Activated CD8-positive, alpha-beta memory T cell treated with anti-CD3 and anti-CD28 coated beads for 1 hour (primary cell): ENCODE measurements around the gene OR5K3.
"Not testable (repeated sequence)": the region's sequence is repeated elsewhere in the genome, so short reads cannot be mapped to it uniquely, and the experiment has no call there.

ENCODE experiments used
- DNase-seq, 2 donors: peaks; one replicate each; pipeline ENCODE4 v3.0.0-alpha.2; 2020; ENCODE audit warnings: low read depth in 1 of 2; ENCODE audit errors: extremely low read depth in 1 of 2

OR5K3 gene, protein sequence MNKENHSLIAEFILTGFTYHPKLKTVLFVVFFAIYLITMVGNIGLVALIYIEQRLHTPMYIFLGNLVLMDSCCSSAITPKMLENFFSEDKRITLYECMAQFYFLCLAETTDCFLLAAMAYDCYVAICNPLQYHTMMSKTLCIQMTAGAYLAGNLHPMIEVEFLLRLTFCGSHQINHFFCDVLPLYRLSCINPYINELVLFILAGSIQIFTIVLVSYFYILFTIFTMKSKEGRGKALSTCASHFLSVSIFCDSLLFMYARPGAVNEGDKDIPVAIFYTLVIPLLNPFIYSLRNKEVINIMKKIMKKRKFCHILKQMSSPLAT

DNA sequence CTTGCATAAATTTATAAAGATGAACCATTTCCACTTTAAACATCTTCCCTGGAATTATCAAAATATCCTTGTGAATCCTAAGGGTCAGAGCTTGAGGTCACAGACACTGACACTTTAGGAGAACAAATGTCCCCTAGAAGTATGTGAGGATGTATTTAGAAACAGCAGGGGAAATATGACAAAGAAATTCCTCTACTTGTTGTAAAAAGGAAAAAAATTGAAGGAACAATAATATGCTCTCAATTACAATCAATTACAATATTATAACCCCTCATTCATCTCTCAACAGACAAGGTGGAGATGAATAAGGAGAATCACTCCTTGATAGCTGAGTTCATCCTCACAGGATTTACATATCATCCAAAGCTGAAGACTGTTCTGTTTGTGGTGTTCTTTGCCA is at the start of gene OR5K3:
TSS of gene OR5K3 (plus strand) at position 301 of the 400 bp plus-strand sequence. CDS start at position 301, 0 bp downstream.
- DNase-seq, result no peak

DNA sequence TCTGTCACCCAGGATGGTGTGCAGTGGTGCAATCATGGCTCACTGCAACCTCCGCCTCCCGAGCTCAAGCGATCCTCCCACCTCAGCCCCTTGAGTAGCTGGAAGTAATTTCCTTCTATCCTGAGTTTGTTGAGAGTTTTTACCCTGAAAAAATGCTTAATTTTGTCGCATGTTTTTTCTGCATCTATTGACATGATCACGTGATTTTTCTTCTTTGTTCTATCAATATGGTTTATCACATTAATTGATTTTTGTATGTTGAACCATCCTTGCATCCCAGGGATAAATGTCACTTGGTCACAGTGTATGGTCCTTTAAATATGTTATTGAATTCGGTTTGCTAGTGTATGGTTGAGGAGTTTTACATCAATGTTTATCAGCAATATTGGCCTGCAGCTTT is 48.7 kb upstream of the OR5K3 start:
- DNase-seq, result no peak

DNA sequence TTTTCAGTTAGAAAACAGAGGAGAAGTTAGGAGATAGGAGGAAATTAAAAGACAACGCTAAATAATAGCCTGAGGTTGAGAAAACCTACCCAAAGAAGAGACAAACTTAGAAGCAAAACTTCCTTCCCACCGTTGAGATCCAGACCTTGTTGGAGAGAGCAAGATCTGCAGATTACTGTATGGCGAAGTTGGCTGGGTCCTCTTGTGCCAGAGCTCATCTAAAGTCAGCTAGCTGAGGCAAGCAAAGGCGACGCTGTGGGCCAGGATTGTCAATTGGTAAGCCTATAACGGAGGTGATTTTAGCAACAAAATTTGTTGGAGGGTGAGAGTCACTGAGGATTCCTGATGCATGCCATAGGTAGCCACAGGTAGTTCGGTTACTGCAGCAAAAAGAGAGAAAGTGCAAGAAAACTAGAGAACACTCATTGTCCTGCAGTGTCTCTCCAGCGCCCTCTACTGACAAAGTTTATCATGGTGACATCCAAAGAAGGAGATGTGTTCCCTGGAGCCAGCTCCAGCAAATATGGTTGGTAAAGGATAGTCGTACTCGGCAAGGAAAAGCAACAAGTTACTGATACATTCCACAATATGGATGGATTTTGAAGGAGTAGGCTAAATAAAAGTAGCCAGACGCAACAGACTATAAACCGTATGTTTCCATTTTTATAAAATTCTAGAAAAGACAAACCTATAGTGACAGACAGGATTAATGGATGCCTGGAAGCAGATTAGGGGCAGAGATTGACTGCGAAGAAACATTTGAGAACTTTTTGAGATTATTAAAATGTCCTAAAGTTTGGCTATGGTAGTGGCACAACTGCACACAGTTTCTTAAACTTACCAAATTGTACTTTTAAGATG is 46.6 kb upstream of the OR5K3 start:
- no peak for DNase-seq

DNA sequence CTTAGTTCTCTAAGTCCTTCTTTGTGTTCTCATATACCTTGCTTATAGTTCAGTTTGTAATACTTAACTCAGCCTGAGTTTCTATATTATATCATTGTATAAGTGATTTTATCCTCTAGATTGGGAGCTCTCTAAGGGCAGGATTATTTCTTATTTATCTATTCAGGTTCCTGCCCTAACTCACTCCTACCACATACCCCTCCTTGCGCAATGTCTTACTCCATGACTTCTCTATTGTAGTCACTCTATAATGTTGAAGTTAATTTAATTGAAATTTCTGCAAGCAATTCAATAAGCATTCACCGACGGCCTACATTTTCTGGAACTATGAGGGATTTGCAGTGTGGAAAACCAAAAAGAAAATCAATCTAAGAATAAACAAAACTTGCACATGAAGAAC is 40.4 kb upstream of the OR5K3 start:
- no peak for DNase-seq

DNA sequence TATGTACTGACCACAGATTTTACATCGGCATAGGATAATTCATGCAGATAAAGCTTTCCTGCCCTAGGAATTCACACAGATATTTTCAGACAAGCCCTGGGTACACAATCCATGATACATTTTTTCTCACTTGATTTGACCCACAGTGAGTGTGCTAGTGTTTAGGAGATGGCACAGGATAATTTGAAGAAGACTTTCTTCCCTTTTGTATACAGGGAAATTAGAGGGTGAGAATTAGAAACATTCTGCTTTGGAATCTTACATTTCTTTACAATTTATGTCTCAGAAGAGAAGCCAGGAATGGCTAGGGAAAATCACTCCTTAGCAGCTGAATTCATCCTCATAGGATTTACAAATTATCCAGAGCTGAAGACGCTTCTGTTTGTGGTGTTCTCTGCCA is 36.9 kb upstream of the OR5K3 start, which contains the start of gene OR5K4:
TSS of gene OR5K4 (plus strand) at position 301 of the 400 bp plus-strand sequence. CDS start at position 301, 0 bp downstream.
- no peak for DNase-seq

DNA sequence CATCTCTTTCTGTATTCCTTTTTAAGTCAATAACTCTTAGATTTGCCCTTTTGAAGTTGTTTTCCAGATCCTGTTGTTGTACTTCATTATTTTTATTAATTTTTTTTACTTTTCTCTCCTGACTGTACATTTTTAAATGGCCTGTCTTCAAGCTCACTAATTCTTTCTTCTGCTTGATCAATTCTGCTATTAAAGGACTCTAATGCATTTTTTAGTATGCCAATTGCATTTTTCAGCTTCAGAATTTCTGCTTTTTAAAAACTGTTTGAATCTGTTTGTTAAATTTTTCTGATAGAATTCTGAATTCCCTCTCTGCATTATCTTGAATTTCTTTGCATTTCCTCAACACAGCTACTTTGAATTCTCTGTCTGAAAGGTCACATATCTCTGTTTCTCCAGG is 31.2 kb upstream of the OR5K3 start:
- no peak for DNase-seq

DNA sequence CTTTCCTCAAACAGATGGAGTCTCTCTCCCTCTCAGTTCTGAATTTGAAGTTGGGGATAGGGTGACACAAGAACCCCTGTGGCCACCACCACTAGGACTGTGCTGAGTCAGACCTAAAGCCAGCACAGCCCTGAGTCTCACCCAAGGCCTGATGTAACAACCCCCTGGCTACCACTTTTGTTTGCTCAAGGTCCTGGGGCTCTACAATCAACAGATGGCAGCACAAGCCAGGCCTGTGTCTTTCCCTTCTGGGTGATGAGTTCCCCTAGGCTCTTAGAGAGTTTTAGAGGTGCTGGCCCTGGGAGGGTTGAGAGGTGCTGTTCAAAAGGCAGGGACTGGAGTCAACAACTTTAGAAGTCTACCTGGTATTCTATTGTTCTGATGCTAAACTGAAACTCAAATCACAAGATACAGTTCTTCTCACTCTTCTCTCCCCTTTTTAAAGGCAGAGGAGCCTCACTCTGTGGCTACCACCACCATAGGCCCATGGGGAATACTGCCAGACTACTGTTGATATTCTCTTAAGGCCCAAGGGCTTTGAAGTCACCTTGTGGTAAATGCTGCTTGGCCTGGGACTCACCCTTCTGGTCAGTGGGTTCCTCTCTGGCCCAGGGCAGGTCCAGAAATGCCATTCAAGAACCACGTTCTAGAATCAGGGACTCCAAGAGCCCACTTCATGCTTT is 30.3 kb upstream of the OR5K3 start:
- no peak for DNase-seq

DNA sequence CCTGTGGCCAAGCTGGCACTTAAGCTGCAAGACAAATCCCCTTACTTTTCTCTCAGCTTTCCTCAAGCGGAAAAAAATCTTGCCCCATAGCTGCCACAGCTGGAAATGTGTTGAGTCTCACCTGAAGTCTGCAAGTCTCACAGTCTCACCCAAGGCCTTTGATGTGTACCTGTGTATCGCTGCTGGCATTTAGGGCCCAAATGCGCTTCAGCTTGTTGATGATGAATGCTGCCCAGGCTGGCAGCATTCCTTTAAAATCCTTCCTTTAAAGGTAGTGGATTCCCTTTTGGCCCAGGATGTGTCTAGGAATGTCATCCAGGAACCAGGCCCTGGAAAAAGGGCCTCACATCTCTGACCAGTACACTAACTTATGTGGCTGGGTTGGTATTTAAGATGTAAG is 29.8 kb upstream of the OR5K3 start:
- DNase-seq, result no peak

DNA sequence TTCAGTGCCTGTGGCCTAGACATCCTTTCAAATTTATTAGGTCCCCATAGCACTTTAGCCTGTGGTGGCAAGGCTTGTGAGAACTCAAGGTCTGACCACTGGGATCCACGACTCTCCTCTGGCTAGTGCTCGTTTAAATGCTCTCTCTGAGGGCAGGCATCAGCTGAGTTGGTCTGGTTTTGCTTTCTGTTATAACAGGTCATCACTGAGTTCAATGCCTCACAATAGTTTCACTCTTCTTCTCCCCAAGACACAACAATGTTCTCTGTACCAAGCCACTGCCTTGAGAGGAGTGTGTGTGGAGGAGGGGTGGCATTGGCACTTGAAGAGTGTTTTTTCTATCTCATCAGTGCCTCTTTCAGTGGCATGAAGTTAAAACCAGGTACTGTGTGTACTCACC is 29.2 kb upstream of the OR5K3 start:
- no peak for DNase-seq

DNA sequence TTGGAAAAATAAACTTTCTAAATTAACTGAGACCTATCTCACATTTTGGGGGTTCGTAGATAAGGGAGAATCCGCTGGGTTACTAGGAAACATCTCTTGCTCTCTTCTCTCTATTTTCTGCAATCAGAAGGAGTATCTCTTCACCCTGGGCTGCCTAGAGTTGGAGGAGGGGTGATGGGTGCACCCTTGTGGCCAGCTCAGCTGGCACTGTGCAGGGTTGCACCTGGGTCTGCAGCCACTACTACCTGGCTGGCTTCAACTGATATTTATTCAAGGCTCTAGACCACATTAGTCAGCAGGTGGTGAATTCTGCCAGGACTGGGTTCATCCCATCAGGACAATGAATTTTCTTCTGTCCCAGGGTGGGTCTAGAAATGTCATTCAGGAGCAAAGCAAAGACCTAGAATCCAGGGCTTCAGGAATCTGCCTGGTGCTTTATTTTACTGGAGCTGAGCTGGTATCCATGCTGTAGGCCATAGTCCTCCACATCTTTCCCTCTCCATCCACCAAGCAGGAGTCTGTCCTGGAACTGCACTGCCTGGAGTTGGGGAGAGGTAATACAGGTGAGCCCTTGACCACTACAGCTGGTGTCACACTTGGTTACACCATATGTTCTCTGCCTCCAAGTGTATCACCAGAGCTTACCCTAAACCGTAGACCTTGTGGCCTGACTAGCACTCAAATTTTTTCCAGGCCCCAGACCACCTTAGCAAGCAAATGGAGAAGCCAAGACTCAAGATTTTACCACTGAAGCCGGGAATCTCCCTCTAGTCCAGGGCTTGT is 22.8 kb upstream of the OR5K3 start:
- DNase-seq, result no peak

DNA sequence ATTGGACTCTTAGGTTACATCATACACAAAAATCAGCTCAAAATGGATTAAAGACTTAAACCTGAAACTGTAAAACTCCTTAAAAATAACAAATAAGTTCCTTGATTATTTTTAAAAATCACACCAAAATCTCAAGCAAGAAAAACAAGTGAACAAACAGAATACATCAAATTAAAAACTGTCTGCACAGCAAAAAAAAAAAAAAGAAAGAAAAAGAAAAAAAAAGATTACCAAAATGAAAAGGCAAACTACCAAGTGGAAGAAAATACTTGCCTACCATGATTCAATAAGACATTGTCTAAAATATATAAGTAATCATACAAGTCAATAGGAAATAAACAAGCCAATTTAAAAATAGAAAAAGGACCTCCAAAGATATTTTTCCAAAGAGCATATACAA is 19.3 kb upstream of the OR5K3 start:
- no peak for DNase-seq

DNA sequence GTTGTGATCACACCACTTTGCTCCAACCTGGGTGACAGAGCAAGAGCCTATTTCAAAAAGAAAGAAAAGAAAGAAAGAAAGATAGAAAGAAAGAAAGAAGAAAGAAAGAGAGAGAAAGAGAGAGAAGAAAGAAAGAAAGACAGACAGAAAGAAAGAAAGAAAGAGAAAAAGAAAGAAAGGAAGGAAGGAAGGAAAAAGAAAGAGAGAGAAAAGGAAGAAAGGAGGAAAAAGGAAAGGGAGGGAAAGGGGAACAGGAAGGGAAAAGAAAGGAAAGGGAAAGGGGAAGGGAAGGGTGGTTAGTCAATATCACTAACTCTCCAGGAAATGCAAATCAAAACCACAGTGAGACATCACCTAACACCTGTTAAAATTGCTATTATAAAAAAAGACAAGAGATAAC is 18.6 kb upstream of the OR5K3 start:
- DNase-seq, result no peak

DNA sequence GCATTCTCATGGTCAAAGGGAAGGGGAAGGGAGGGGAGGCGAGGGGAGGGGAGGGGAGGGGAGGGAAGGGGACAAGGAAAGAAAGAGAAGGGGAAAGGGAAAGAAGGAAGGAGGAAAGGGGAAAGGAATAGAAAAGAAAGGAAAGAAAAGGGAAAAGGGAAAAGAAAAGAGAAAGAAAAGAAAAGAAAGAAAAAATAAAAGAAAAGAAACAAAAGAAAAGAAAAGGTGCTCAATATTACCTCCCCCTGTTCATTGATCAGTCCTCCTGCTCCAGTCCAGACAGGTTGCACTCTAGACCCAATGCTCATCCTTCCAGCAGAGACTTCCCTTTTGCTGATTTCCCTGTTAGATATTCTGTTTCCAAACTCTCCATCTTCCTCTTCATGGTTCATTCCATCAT is 18.0 kb upstream of the OR5K3 start:
- no peak for DNase-seq

DNA sequence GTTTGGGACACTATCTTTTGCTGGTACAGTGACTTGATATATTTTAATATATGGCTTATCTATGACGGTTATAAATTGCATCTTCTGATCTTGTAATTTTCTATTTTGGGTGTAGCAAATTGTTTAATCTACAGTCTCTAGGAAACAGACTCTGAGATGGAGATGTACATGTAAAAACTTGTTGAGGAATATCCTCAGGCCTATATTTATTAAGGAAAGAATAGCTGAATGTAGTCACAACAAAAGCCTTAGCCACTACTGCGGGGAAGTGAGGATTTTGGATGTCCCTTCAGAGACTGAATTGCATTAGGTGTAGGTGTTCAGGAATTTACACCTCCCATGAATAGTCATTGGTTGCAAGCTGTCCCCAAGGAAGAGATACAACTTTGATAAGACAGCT is 13.8 kb upstream of the OR5K3 start:
- no peak for DNase-seq

DNA sequence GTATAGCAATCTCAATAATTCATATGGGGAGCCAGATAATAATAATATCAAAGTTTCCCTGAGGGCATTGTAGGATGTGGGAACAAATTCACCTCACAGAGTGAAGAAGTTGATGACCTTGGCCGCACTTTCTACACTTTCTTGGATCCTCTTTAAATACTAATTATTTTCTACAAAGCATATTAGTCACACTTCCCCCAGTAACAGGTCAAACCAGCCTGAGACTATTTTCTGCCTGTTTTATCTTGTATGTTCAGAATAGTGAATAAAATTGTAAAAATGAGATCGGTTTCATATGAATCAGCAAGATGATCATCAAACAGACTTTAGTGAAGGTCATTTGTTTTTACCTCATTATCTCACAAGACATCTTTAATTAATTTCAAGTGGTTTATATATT is 2.3 kb upstream of the OR5K3 start:
- no peak for DNase-seq

DNA sequence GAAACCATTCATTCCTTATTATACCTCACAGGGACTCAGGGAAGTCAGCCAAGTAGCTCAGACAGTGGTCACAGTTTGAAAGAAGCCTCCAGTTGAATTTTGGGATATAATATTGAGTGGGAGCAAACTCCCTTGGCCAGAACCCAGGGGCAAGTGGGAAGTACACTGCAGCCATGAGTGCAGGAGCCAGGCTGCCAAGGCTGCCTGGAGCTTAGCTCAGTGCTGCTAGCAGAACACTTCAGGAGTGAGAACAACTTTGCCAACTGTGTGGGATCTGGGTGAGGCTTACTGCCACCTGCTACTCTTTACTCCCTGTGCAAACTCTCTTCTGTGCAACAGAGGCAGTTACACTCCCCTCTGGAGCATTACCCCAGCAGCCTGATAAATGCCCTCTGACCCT is 4.6 kb downstream of the OR5K3 start:
- DNase-seq, result no peak

DNA sequence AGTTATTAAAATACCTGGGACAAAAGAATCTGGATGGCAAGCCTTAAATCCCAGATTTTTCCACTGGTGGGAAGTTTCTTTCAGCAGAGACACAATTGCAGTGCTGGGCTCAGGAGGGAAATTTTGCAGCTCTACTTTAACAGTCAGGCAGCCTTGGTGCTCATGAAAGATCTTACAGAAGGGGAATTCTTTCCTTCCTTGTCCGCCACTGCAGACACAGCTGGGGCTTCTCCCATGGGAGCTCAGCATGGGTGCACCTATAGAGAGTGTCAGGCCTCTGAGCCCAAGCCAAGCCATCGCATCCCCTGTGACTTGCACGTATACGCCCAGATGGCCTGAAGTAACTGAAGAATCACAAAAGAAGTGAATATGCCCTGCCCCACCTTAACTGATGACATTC is 6.0 kb downstream of the OR5K3 start:
- not testable (repeated sequence) for DNase-seq

DNA sequence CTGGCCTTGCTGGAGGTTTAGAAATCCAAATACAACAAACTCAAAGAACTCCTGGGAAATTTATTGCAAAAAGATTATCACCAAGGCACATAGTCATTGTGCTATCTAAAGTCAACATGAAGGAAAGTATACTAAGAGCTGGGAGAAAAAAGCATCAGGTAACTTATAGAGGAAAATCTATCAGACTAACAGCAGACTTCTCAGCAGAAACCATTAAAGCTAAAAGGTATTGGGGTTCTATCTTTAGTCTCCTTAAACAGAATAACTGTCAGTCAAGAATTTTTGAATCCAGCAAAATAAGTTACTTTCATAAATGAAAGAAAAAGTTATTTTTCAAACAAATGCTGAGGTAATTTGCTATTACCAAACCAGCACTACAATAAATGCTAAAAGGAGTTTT is 8.0 kb downstream of the OR5K3 start:
- DNase-seq, result no peak

DNA sequence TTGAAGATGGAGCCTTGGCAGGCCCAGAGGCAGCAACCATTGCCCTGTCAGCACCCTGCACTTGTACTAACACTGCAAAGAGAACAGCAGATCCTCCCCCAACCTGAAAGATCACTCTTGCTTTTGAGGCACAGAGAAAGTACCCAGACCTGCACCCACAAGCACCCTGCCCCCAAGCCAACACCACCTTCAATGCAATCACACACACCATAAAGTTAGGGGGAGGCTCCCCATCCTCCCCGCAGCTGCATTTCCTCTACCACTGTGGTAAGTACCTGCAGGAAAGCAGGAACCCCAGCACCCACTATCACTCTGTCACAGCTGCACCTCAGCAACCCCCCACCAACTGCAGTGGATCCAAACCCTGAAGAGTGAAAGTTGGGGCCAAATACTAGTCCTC is 12.0 kb downstream of the OR5K3 start:
- no peak for DNase-seq

DNA sequence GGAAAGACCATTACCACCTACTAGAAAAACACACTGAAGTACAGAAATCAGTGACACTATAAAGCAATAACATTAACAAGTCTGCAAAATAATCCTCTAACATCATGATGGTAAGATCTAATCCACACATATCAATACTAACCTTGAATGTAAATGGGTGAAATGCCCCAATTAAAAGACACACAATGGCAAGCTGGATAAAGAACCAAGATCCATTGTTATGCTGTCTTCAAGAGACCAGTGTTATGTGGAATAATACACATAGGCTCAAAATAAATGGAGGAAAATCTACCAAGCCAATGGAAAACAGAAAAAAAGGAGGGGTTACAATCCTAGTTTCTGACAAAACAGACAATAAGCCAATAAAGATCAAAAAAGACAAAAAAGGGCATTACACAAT is 13.5 kb downstream of the OR5K3 start:
- DNase-seq, result no peak

DNA sequence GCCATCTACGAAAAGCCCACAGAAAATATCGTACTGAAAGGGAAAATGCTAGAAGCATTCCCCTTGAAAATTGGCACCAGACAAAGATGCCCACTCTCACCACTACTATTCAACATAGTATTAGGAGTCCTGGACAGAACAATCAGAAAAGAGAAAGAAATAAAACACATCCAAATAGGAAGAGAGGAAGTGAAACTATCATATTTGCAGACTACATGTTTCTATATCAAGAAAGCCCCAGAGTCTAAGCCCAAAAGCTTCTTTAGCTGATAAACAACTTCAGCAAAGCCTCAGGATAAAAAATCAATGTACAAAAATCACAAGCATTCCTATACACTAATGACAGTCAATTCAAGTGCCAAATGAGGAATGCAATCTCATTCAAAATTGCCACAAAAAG is 15.6 kb downstream of the OR5K3 start:
- no peak for DNase-seq
